IMR-90 (cell line): ENCODE results near the gene COL20A1. TPM values are rescaled to one million over a fixed set of nuclear protein-coding genes. Genes with fewer than 3 reads are reported as not detected.

Source experiments
- ATAC-seq: fragments of 200-7000 bp; cut with Tn5 transposase; 2 replicates; pipeline ENCODE4 v1.9.1; 2020; ENCODE audit warnings: low read depth, mild to moderate bottlenecking, moderate library complexity
- BruUV-seq: library from RNA; stranded (reverse); fragments of 400-500 nt; replicated peaks from 2 replicates; lab custom pipeline; 2021; lab: Mats Ljungman, UMichigan
- CTCF ChIA-PET: fragments of 300-600 bp; formaldehyde crosslinking; extraction: SDS; loops from one replicate; lab custom pipeline; 2021; ENCODE audit warnings: antibody characterized with exemption; lab: Yijun Ruan, JAX
- POLR2A ChIA-PET: fragments of 300-600 bp; sonication (Branson Sonifier 250); formaldehyde crosslinking; loops from one replicate; lab custom pipeline; 2022; ENCODE audit warnings: antibody characterized with exemption; ENCODE audit not compliant: unreplicated experiment; lab: Charles Lee
- DNase-seq: peaks from one replicate; pipeline ENCODE4 v3.0.0; 2013
- H2AFZ ChIP-seq: replicated peaks from 2 replicates; pipeline ENCODE3; 2013; ENCODE audit warnings: low read length, mild to moderate bottlenecking; ENCODE audit not compliant: poor library complexity
- H2AK5ac ChIP-seq: 2 replicates; pipeline ENCODE4 v1.6.1; 2013; ENCODE audit warnings: low read depth, low read length, inconsistent platforms
- H2AK9ac ChIP-seq: replicated peaks from 2 replicates; pipeline ENCODE3; 2013; ENCODE audit warnings: mild to moderate bottlenecking, low read depth, low read length, moderate library complexity; ENCODE audit not compliant: poor library complexity
- H2BK120ac ChIP-seq: 2 replicates; pipeline ENCODE4 v1.6.1; 2013; ENCODE audit warnings: low read depth, low read length, inconsistent platforms
- H2BK15ac ChIP-seq: 3 replicates; pipeline ENCODE4 v1.6.1; 2013; ENCODE audit warnings: low read depth, low read length, inconsistent platforms
- H2BK20ac ChIP-seq: 2 replicates; pipeline ENCODE4 v1.6.1; 2013; ENCODE audit warnings: low read depth, mild to moderate bottlenecking, inconsistent platforms, low read length, moderate library complexity
- H2BK5ac ChIP-seq: 2 replicates; pipeline ENCODE4 v1.6.1; 2013; ENCODE audit warnings: mild to moderate bottlenecking, low read depth, low read length, inconsistent platforms; ENCODE audit not compliant: poor library complexity, severe bottlenecking
- H3K14ac ChIP-seq: replicated peaks from 2 replicates; pipeline ENCODE4 v1.6.1; 2013; ENCODE audit warnings: low read depth, low read length, inconsistent platforms
- H3K18ac ChIP-seq: 2 replicates; pipeline ENCODE4 v1.6.1; 2013; ENCODE audit warnings: low read depth, low read length, control low read depth
- H3K23ac ChIP-seq: 2 replicates; pipeline ENCODE4 v1.6.1; 2013; ENCODE audit warnings: low read depth, low read length, inconsistent platforms
- H3K27ac ChIP-seq: 2 replicates; pipeline ENCODE4 v1.5.1; 2013; ENCODE audit warnings: mild to moderate bottlenecking, control low read depth, low read length; ENCODE audit not compliant: insufficient read depth
- H3K27me3 ChIP-seq: 2 replicates; pipeline ENCODE4 v1.6.1; 2013; ENCODE audit warnings: low read length; ENCODE audit not compliant: control insufficient read depth, insufficient read depth
- H3K36me3 ChIP-seq: 2 replicates; pipeline ENCODE4 v1.6.1; 2013; ENCODE audit warnings: low read length, mixed read lengths; ENCODE audit not compliant: control insufficient read depth, insufficient read depth
- H3K4ac ChIP-seq: 2 replicates; pipeline ENCODE4 v1.6.1; 2013; ENCODE audit warnings: low read depth, low read length, inconsistent platforms
- H3K4me1 ChIP-seq: 2 replicates; pipeline ENCODE4 v1.6.1; 2013; ENCODE audit warnings: low read length, mixed read lengths; ENCODE audit not compliant: control insufficient read depth, insufficient read depth
- H3K4me2 ChIP-seq: 2 replicates; pipeline ENCODE4 v1.6.1; 2013; ENCODE audit warnings: low read depth, mild to moderate bottlenecking, control low read depth, low read length, moderate library complexity
- H3K4me3 ChIP-seq: 2 replicates; pipeline ENCODE4 v1.5.1; 2013; ENCODE audit warnings: low read depth, mild to moderate bottlenecking, control low read depth, low read length, moderate library complexity; ENCODE audit not compliant: insufficient read depth
- H3K56ac ChIP-seq: 2 replicates; pipeline ENCODE4 v1.6.1; 2013; ENCODE audit warnings: low read length, inconsistent platforms; ENCODE audit not compliant: insufficient read depth; ENCODE audit errors: extremely low read depth
- H3K79me1 ChIP-seq, 2 experiments: 2 replicates each; pipeline ENCODE4 v1.6.1; 2013; ENCODE audit warnings: low read length in 2 of 2, inconsistent platforms in 1 of 2, low read depth in 1 of 2
- H3K9ac ChIP-seq: 2 replicates; pipeline ENCODE4 v1.6.1; 2013; ENCODE audit warnings: low read depth, low read length, control low read depth
- H3K9me1 ChIP-seq: 2 replicates; pipeline ENCODE4 v1.6.1; 2013; ENCODE audit warnings: low read length, inconsistent platforms; ENCODE audit not compliant: insufficient read depth
- H3K9me3 ChIP-seq: 2 replicates; pipeline ENCODE4 v1.6.1; 2013; ENCODE audit warnings: low read length; ENCODE audit not compliant: control insufficient read depth, insufficient read depth
- H4K20me1 ChIP-seq: 2 replicates; pipeline ENCODE4 v1.6.1; 2013; ENCODE audit warnings: low read length, inconsistent platforms; ENCODE audit not compliant: insufficient read depth
- H4K5ac ChIP-seq: 2 replicates; pipeline ENCODE4 v1.6.1; 2013; ENCODE audit warnings: mild to moderate bottlenecking, low read depth, low read length, control low read depth
- H4K8ac ChIP-seq, 2 experiments: 2 replicates each; pipeline ENCODE4 v1.6.1; 2013; ENCODE audit warnings: low read depth in 2 of 2, low read length in 2 of 2, control low read depth in 1 of 2, inconsistent platforms in 1 of 2
- H4K91ac ChIP-seq: 2 replicates; pipeline ENCODE4 v1.6.1; 2013; ENCODE audit warnings: low read depth, low read length, inconsistent platforms; ENCODE audit not compliant: insufficient read depth
- BHLHE40 ChIP-seq: fragments of 150-350 bp; IDR thresholded peaks from 2 replicates; pipeline ENCODE4 v1.6.1; 2016; ENCODE audit warnings: mild to moderate bottlenecking, low read depth, low read length
- CEBPB ChIP-seq: IDR thresholded peaks from 2 replicates; pipeline ENCODE4 v1.6.1; 2012; ENCODE audit warnings: low read depth, low read length, improper control_type of control experiment
- CHD1 ChIP-seq: IDR thresholded peaks from 2 replicates; pipeline ENCODE4 v1.6.1; 2012; ENCODE audit warnings: low read depth, low read length, improper control_type of control experiment
- CTCF ChIP-seq: conservative IDR thresholded peaks from 2 replicates; pipeline ENCODE4 v1.5.1; 2012; ENCODE audit warnings: mild to moderate bottlenecking, low read depth, low read length, improper control_type of control experiment
- ELK1 ChIP-seq: fragments of 150-350 bp; IDR thresholded peaks from 2 replicates; pipeline ENCODE4 v1.6.1; 2016; ENCODE audit warnings: low read depth, mild to moderate bottlenecking, low read length, moderate library complexity, borderline replicate concordance
- FOS ChIP-seq: fragments of 150-350 bp; IDR thresholded peaks from 2 replicates; pipeline ENCODE4 v1.6.1; 2016; ENCODE audit warnings: low read depth, low read length
- MAFK ChIP-seq: IDR thresholded peaks from 2 replicates; pipeline ENCODE4 v1.6.1; 2012; ENCODE audit warnings: low read depth, low read length, improper control_type of control experiment
- MXI1 ChIP-seq: IDR thresholded peaks from 2 replicates; pipeline ENCODE4 v1.6.1; 2012; ENCODE audit warnings: low read depth, mild to moderate bottlenecking, low read length, moderate library complexity, borderline replicate concordance
- NFE2L2 ChIP-seq: fragments of 150-350 bp; IDR thresholded peaks from 2 replicates; pipeline ENCODE4 v1.6.1; 2016; ENCODE audit warnings: low read depth, mild to moderate bottlenecking, low read length
- POLR2A ChIP-seq: IDR thresholded peaks from 2 replicates; pipeline ENCODE4 v1.6.1; 2012; ENCODE audit warnings: mild to moderate bottlenecking, low read depth, low read length
- RAD21 ChIP-seq: IDR thresholded peaks from 2 replicates; pipeline ENCODE4 v1.6.1; 2012; ENCODE audit warnings: low read length, improper control_type of control experiment
- RCOR1 ChIP-seq: IDR thresholded peaks from 2 replicates; pipeline ENCODE4 v1.6.1; 2012; ENCODE audit warnings: mild to moderate bottlenecking, low read length, improper control_type of control experiment; ENCODE audit not compliant: insufficient replicate concordance
- RFX5 ChIP-seq: IDR thresholded peaks from 2 replicates; pipeline ENCODE4 v1.8.0; 2012; ENCODE audit warnings: low read depth, mild to moderate bottlenecking, low read length, moderate library complexity
- SMC3 ChIP-seq: fragments of 150-350 bp; IDR thresholded peaks from 2 replicates; pipeline ENCODE4 v1.6.1; 2016; ENCODE audit warnings: low read depth, mild to moderate bottlenecking, antibody characterized with exemption, low read length, moderate library complexity
- USF2 ChIP-seq: fragments of 150-350 bp; IDR thresholded peaks from 2 replicates; pipeline ENCODE4 v1.6.1; 2017; ENCODE audit warnings: mild to moderate bottlenecking, antibody characterized with exemption, low read length, low read depth
- WGBS, 2 experiments: methylation state at CpG; one replicate each; pipeline versions ENCODE4 v1.1.5 to v1.1.7; 2013; ENCODE audit warnings: missing lambda C conversion rate in 2 of 2; ENCODE audit not compliant: insufficient read length in 1 of 2; ENCODE audit errors: extremely low coverage in 2 of 2; 5-methylcytosine and 5-hydroxymethylcytosine counted together
- dilution Hi-C: fragments of 300-500 bp; cut with HindIII; formaldehyde crosslinking; loops from one replicate; pipeline ENCODE4 v1.14.3; 2018; ENCODE audit warnings: low sequenced_read_pairs; ENCODE audit not compliant: unreplicated experiment
- in situ Hi-C: fragments of 300-500 bp; cut with MboI; formaldehyde crosslinking; loops from 3 replicates; pipeline ENCODE4 v1.14.3; 2019; ENCODE audit warnings: low sequenced_read_pairs, inconsistent platforms, mixed read lengths
- intact Hi-C: fragments of 100-400 bp; cut with micrococcal nuclease; formaldehyde crosslinking; loops from 2 replicates; pipeline ENCODE4 v1.10.0; 2022
- polyA plus RNA-seq, 3 experiments: library from polyadenylated mRNA; depleted of rRNA; stranded (reverse); fragments of >200 nt; gene quantifications; 2 replicates each; pipeline ENCODE4 v1.2.3, GENCODE V29; 2012; ENCODE audit warnings: low replicate concordance in 1 of 3
- total RNA-seq: library from RNA; depleted of rRNA; stranded (reverse); fragments of >200 nt; gene quantifications from 2 replicates; pipeline ENCODE4 v1.2.3, GENCODE V29; 2012

Gene COL20A1
- total and polyA plus RNA-seq, 2 of the 4 experiments (the other 2 are of a cell fraction) = not detected

- in situ Hi-C loops (no loop called here), dilution Hi-C loops (no loop called here), intact Hi-C loops (no loop called here)
- POLR2A ChIA-PET = no interaction called here
- Histone ChIP-seq H3K36me3 (no peaks in the 10 kb centered on the region), H4K91ac (no peak overlapping the region), H2AFZ (no peak overlapping the region), H3K4ac (no peak overlapping the region), H4K5ac (no peak overlapping the region), H3K9me1 (no peaks in the 10 kb centered on the region), H3K9ac (no peak overlapping the region), H2BK20ac (no peak overlapping the region), H3K27ac (no peak overlapping the region), H3K27me3 (peaks cover 63% of the 10 kb centered on the region), H2BK5ac (no peak overlapping the region), H4K8ac (no peak overlapping the region), H4K20me1 (0 out of 2 replicates have a peak, but pooled peaks cover 4% of the 10 kb centered on the region), H2BK15ac (no peak overlapping the region), H3K4me1 (no peaks in the 10 kb centered on the region), H3K9me3 (no peaks in the 10 kb centered on the region), H3K23ac (no peak overlapping the region), H3K79me1 (no peaks in the 10 kb centered on the region), H3K14ac (no peak overlapping the region), H3K4me2 (no peak overlapping the region), H2AK9ac (no peak overlapping the region), H2AK5ac (no peak overlapping the region), H3K18ac (no peak overlapping the region), H2BK120ac (no peak overlapping the region), H3K4me3 (no peak overlapping the region), H3K56ac (no peak overlapping the region)
- CTCF ChIA-PET = no interaction called here
- BruUV-seq = no TSS peak
- ATAC-seq (no peak), DNase-seq (no peak)
- WGBS, 2 experiments = 58% methylated on average over 10 of the region's 24 CpGs; no CpG with 5 or more reads in 1 of the 2 experiments
- TF ChIP-seq NFE2L2 = no peak
- TF ChIP-seq CTCF = no peak
- TF ChIP-seq RCOR1 = no peak
- no peak for TF ChIP-seq FOS
- no peak for TF ChIP-seq SMC3
- TF ChIP-seq POLR2A = no peak
- no peak for TF ChIP-seq USF2
- TF ChIP-seq CEBPB = no peak
- no peak for TF ChIP-seq BHLHE40
- no peak for TF ChIP-seq ELK1
- TF ChIP-seq CHD1 = no peak
- no peak for TF ChIP-seq RAD21
- TF ChIP-seq MXI1 = no peak
- no peak for TF ChIP-seq MAFK
- TF ChIP-seq RFX5 = no peak
Observed at GRCh38 chr20:63369724-63370617, 77.0 kb downstream of the COL20A1 start.
